ENCODE data around the gene HARS1.
"Not testable (repeated sequence)": the region's sequence is repeated elsewhere in the genome, so short reads cannot be mapped to it uniquely, and the experiment has no call there.

The HARS1 gene

GRCh38 chr5:140633021-140633471, 58.1 kb downstream of the HARS1 start, which contains the start of gene CD14:
CD14 (minus strand) TSS chr5:140633175; CDS start chr5:140633071, 104 bp downstream.
- DNase-seq (ENCODE audit: low read depth): no peak

GRCh38 chr5:140632366-140633020, 58.7 kb downstream of the HARS1 start:
- DNase-seq (ENCODE audit: low read depth): no peak

DNA sequence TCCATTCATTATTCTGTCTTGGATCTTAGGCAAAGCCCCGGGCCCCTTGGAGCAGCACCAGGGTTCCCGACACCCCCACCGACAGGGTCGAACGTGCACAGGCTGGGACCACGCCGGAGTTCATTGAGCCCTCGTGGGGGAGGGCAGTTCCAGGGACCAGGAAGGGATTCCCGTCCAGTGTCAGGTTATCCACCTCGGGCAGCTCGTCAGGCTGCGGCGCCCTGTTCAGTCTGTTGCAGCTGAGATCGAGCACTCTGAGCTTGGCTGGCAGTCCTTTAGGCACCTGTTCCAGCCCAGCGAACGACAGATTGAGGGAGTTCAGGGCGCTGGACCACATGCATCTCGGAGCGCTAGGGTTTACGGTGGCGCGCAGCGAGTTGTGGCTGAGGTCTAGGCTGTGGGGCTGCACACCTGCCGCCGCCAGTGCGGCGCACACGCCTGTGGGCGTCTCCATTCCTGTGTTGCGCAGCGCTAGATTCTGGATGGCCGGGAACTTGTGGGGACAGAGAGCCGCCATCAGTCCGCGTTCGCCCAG, 59.3 kb downstream of the HARS1 start:
- no peak for DNase-seq (ENCODE audit: low read depth)

DNA sequence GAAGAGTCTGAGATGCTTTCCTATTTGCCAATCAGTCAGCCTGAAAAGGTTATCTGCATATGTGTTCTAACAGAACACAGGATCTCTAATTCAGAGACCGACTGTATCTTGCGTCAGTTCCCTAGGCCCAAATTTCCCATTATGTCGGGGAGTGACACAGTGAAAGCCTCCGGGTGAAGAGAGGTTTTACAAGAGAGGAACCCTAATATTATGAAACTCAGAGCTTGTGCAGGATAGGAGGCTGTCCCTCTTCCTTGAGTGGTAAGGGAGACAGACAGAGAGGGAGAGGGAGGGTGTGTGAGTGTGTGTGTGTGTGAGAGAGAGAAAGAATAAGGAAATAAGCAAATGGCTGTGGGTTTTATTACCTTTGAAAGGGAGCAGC, 60.1 kb downstream of the HARS1 start:
- no peak for DNase-seq (ENCODE audit: low read depth)

- no peak for DNase-seq (ENCODE audit: low read depth)
Observed at GRCh38 chr5:140630292-140631035, 60.7 kb downstream of the HARS1 start.

- DNase-seq (ENCODE audit: low read depth): no peak
Observed at GRCh38 chr5:140628711-140629110, 62.5 kb downstream of the HARS1 start.

- DNase-seq (ENCODE audit: low read depth): no peak
Observed at GRCh38 chr5:140627972-140628371, 63.2 kb downstream of the HARS1 start.

DNA sequence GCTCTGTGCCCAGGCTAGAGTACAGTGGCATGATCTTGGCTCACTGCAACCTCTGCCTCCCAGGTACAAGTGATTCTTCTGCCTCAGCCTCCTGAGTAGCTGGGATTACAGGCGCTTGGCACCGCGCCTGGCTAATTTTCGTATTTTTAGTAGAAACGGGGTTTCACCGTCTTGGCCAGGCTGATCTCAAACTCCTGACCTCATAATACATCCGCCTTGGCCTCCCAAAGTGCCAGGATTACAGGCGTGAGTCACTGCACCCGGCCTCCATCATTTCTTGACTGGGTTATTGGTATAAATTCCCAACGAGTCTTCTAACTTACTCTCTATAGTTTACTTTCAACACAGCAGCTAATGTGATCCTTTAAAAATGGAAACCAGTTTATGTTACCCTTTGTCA, 66.3 kb downstream of the HARS1 start:
- DNase-seq (ENCODE audit: low read depth): not testable (repeated sequence)
